Stimulated activated CD4-positive, alpha-beta T cell treated with anti-CD3 and anti-CD28 coated beads, Interleukin-12 subunit alpha, Interleukin-12 subunit beta, amount 100 ng/mL, for 48 hours (primary cell): Measurements from ENCODE around the gene GOLGA6L7.
A peak's percentile ranks its signal among the peaks of the same experiment; 100 is the strongest.
"Not testable (repeated sequence)": the region's sequence is repeated elsewhere in the genome, so short reads cannot be mapped to it uniquely, and the experiment has no call there.

Source experiments
- DNase-seq, 3 donors: peaks; one replicate each; pipeline ENCODE4 v3.0.0-alpha.2; 2020; ENCODE audit warnings: low read depth in 2 of 3, low spot score in 1 of 3

Gene GOLGA6L7

DNA sequence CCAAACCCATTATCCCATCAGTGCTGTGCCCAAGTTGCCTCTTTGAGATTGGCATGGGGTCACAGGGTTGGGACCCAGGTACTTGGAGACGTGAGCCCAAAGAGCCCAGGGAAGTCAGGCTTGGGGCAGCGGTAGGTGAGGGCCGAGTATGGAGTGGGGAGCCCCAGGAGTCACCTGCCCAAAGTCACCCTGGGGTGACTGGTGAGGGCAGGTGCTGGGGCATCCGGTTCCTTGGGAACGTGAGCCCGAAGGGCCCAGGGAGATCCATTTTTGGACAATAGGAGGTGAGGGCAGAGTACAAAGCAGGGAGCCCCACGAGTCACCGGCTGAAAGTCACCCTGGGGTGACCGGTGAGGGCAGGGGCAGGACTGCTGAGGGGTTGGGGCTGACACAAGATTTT is 485 bp downstream of the GOLGA6L7 start:
- not testable (repeated sequence) for DNase-seq

- peak in 1 of 3 donors; percentile 22 for DNase-seq
Measured at GRCh38 chr15:28847247-28847646, 1.2 kb downstream of the GOLGA6L7 start.

DNA sequence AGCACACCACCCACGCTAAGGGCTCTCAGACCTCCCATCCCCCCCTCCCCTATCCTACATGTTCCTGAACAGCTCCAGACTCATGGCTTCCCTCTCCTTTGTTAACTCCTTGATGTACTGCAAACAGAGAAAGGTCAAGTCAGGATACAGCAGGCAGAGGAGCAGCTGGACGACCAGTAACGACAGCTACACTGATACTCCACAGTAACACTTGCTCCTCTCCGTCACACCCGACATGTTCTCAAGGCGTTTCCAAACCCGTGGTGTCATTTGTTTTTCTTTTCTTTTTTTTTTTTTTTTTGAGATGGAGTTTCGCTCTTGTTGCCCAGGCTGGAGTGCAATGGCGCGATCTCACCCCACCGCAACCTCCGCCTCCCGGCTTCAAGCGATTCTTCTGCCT is 4.3 kb downstream of the GOLGA6L7 start:
- not testable (repeated sequence) for DNase-seq

DNA sequence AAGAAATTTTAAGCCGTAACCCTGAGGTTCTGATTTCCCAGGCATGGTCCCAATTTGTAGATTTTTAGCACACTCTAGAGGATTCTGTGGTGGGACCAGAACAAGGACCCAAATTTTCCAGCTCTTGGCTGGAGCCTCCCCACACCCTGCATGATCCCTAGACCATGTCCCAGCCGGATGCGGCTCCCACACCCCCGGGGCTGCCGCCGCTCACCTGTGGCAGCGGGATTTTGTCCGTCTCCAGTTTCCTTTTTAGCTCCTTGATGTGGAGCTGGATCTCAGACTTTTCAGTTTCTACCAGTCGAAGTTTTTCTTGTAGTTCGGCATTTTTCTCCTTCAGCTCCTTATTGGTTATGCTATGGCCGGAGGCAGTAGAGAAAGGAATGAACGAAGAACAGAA is 4.9 kb downstream of the GOLGA6L7 start:
- not testable (repeated sequence) for DNase-seq

DNA sequence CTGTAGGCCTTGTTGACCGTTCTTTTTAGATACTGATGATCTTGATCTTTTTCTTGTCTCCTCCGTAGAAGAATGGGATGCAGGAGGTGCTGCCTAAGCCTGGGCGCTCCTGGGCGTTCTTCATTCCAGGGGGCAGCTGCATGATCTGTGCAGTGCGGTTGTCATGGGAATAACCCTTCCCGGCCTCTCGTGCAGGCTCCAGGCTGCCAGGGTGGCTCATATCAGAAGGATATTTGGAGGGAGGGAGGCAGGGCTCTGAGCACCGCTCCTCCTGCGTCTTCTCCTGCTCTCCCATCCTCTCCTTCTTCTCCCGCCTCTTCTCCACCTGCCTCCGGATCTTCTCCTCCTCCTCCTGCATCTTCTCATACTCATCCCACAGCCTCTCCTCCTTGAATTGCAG is 6.2 kb downstream of the GOLGA6L7 start:
- not testable (repeated sequence) for DNase-seq

DNA sequence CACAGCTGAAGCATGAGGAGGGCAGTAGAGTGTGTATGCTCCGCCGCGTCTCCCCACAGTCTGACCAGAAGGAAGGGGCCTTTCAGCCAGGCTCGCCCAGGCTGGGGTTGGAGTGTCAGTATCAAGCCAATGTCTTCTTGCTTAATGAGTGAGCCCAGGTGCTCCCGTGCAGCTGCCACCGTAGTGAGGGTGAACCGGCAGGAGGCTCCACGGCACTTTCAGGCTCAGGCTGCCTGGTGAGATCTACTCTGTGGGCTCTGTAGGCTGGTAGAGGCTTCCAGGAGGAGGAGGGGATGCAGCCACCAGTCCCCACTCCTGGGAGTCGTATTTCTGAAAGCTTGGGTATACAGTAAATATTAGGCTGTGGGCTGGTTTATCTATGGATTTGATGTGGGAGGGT is 8.2 kb downstream of the GOLGA6L7 start:
- DNase-seq = not testable (repeated sequence)

DNA sequence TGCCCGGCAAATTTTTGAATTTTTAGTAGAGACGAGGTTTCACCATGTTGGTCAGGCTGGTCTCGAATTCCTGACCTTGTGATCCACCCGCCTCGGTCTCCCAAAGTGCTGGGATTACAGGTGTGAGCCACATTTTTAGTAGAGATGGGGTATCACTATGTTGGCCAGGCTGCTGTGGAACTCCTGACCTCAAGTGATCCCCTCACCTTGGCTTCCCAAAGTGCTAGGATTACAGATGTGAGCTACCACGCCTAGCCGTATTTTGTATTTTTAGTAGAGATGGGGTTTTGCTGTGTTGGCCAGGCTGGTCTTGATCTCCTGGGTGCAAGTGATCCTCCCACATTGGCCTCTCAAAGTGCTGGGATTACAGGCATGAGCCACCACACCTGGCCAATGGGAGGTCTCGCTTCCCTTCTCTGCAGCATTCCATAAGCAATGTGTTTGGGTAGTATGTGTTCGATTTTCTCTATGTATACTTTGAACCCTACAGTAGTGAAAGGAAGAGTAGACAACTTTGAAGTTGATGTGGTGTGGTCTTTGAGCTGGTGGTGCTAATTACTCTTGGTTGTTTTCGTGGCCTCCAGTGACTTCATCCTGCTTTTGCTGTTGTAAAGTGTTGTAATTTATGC is 13.4 kb downstream of the GOLGA6L7 start:
- DNase-seq = not testable (repeated sequence)

GRCh38 chr15:28831897-28832587 is 16.4 kb downstream of the GOLGA6L7 start:
- peak; percentile 40 to 63 (median 41) for DNase-seq

- DNase-seq = not testable (repeated sequence)
Measured at GRCh38 chr15:28821420-28821819, 27.0 kb downstream of the GOLGA6L7 start.

DNA sequence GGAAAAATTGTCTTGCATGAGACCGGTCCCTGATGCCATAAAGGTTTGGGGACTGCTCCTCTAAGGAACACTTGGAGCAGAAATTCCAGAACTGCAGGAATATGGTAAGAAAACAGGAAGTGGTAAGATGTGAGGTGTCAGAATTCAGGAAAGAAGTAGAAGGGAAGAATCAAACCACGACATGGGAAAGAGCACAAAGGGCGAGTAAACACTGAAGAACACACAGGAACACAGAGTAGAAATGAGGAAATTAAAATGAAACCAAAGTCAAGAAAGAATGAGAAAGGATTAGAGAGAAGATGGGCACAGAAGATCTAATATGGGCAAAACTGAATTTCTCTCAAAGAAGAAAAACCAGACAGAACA is 28.5 kb downstream of the GOLGA6L7 start:
- not testable (repeated sequence) for DNase-seq

- DNase-seq = peak in 1 of 3 donors; percentile 10
Measured at GRCh38 chr15:28819019-28819929, 29.2 kb downstream of the GOLGA6L7 start.

- not testable (repeated sequence) for DNase-seq
Measured at GRCh38 chr15:28818168-28818567, 30.3 kb downstream of the GOLGA6L7 start.

- DNase-seq = not testable (repeated sequence)
Measured at GRCh38 chr15:28814059-28814458, 34.4 kb downstream of the GOLGA6L7 start.

- not testable (repeated sequence) for DNase-seq
Measured at GRCh38 chr15:28813392-28813791, 35.1 kb downstream of the GOLGA6L7 start.

DNA sequence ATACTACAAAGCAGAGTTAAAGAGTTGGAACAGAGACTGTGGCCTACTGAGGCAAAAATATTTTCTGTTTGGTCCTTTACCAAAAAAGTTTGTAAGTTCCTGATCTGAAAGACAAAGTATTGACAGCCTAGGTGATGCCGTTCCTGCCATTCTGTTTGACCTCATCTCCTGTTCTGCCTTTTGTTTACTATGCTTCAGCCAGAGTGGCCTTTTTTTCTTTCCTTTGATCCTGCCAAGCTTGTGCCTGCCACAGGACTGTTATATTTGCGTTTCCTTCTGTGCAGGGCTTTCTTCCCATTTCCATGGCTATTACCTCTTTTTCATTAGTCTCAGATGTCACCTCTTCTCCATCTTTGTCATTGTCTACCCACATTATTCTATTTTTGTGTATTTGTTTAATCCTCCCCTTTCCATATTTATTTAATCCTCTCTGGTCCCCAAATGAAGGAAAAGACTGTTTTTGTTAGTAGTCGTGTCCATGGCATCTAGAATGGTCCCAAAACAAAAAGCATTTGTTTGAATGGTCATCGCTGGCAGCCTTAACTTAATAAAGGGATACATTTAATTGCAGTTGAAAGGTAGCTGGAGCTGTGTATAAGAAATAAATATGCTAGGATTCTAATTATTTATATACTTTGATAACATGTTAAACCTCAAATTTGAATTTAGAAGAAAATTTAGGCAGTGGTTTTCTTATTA is 36.4 kb downstream of the GOLGA6L7 start:
- DNase-seq = not testable (repeated sequence)

DNA sequence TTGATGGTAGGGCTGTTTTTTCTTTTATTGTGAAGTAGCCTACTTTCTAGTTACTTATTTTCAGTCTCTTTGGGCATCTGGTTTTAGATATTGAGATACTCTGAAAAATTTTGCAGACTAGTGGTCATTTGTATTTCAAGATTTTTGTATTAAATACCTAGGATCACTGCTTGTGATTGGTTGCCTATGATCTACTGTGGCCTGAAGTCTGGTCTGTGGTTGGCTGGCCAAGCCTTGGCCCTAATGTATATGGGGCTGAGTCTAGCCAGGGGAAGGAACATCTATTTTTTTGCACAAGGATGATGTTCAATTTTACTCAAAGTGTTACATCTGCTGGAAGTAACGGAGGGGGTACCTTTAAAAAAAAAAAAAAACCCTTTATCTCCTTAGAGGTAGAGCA is 38.0 kb downstream of the GOLGA6L7 start:
- DNase-seq = not testable (repeated sequence)

- not testable (repeated sequence) for DNase-seq
Measured at GRCh38 chr15:28808136-28808535, 40.3 kb downstream of the GOLGA6L7 start.

DNA sequence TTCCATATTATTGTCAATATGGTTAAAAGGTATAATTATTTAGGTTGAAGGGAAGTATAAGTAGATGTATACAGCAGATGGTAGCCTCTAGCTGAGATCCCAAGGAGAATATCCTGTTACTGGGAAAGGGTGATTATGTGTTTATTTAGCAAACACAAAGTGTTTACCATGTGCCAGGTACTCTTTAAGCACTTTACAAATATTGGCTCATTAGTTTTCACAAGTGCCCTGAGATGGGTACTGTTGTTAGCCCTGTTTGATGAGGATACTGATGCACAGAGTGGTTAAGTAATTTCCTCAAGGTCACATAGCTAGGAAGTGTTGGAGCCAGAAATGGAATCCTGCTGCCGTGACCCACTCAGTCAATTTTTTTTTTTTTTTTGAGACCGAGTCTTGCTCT is 48.1 kb downstream of the GOLGA6L7 start:
- not testable (repeated sequence) for DNase-seq

- not testable (repeated sequence) for DNase-seq
Measured at GRCh38 chr15:28798234-28798633, 50.2 kb downstream of the GOLGA6L7 start.

- DNase-seq = peak in 1 of 3 donors; percentile 24
Measured at GRCh38 chr15:28794231-28794630, 54.2 kb downstream of the GOLGA6L7 start.
